Kidney (tissue), 14 donors: Measurements from ENCODE around the gene CCDC27. TPM values are rescaled to one million over a fixed set of nuclear protein-coding genes. Genes with fewer than 3 reads are reported as not detected.

Experiments used
- DNase-seq, 5 donors: peaks; one replicate each; pipeline ENCODE4 v3.0.0-alpha.2; 2013 to 2020
- FAIRE-seq: peaks from 2 replicates; lab custom pipeline; 2012; peaks lifted over from hg19 to GRCh38; lab: Jason Lieb, UNC
- H3K27ac ChIP-seq, 2 donors: one replicate each; pipeline ENCODE4 v1.7.0; 2013; ENCODE audit warnings: low read depth in 2 of 2, low read length in 2 of 2, inconsistent platforms in 1 of 2
- H3K27me3 ChIP-seq: one replicate; pipeline ENCODE4 v1.7.1; 2013; ENCODE audit warnings: low read length, inconsistent platforms; ENCODE audit not compliant: control insufficient read depth, insufficient read depth
- H3K36me3 ChIP-seq, 3 donors: one replicate each; pipeline versions ENCODE4 v1.7.0 to v1.7.1; 2013; ENCODE audit warnings: low read length in 3 of 3, control low read depth in 1 of 3, inconsistent platforms in 1 of 3; ENCODE audit not compliant: insufficient read depth in 3 of 3, control insufficient read depth in 2 of 3
- H3K4me1 ChIP-seq, 3 donors: one replicate each; pipeline versions ENCODE4 v1.7.0 to v1.7.1; 2013; ENCODE audit warnings: low read length in 3 of 3, inconsistent platforms in 1 of 3, low read depth in 1 of 3; ENCODE audit not compliant: control insufficient read depth in 2 of 3, insufficient read depth in 2 of 3
- H3K4me3 ChIP-seq, 3 donors: one replicate each; pipeline versions ENCODE4 v1.7.0 to v1.8.1; 2013; ENCODE audit warnings: low read length in 3 of 3, control low read depth in 1 of 3, inconsistent platforms in 1 of 3
- H3K9ac ChIP-seq, 3 donors: one replicate each; pipeline versions ENCODE4 v1.7.0 to v1.7.1; 2013; ENCODE audit warnings: low read length in 3 of 3, control low read depth in 1 of 3, inconsistent platforms in 1 of 3
- H3K9me3 ChIP-seq, 3 donors: one replicate each; pipeline versions ENCODE4 v1.7.0 to v1.7.1; 2013; ENCODE audit warnings: low read length in 3 of 3, control low read depth in 1 of 3, inconsistent platforms in 1 of 3; ENCODE audit not compliant: control insufficient read depth in 2 of 3, insufficient read depth in 1 of 3
- intact Hi-C: fragments of 100-400 bp; cut with DNase I; formaldehyde crosslinking; loops from one replicate; pipeline ENCODE4 v1.11.1; 2022
- polyA plus RNA-seq: library from polyadenylated mRNA; stranded (reverse); fragments of 350-450 nt; fragmentation: Illumina TruSeq; extraction: RNeasy Lipid Tissue Mini Kit (QIAGEN cat#74804); gene quantifications from one replicate; pipeline ENCODE4 v1.2.3, GENCODE V29; 2014; ENCODE audit warnings: low read depth, low replicate concordance; ENCODE audit not compliant: insufficient read depth
- total RNA-seq: library from RNA; stranded (reverse); fragmentation: NEBNext Ultra II Directional; extraction: Animal tissue kit (Norgen Biotek cat#: 25700); gene quantifications from one replicate; pipeline ENCODE4 v1.2.1, GENCODE V29; 2021
- TF ChIP-seq, protein P1 (sequence below): IDR thresholded peaks from 3 replicates; pipeline ENCODE4 v1.5.1; 2012; ENCODE audit warnings: mild to moderate bottlenecking, moderate library complexity, borderline replicate concordance; ENCODE audit not compliant: insufficient read depth; ENCODE audit errors: extremely low read depth
- donor health status: control.
- donor health status: control.
- donor health status: control.
- donor health status: control.
- donor health status: control.
- donor health status: DM: yes; HTN: yes; CAD: no.
- donor health status: Normal renal cell carcinoma (clear cell type).

Gene CCDC27
- total and polyA plus RNA-seq, 2 donors from 2014 or later = not detected

DNA sequence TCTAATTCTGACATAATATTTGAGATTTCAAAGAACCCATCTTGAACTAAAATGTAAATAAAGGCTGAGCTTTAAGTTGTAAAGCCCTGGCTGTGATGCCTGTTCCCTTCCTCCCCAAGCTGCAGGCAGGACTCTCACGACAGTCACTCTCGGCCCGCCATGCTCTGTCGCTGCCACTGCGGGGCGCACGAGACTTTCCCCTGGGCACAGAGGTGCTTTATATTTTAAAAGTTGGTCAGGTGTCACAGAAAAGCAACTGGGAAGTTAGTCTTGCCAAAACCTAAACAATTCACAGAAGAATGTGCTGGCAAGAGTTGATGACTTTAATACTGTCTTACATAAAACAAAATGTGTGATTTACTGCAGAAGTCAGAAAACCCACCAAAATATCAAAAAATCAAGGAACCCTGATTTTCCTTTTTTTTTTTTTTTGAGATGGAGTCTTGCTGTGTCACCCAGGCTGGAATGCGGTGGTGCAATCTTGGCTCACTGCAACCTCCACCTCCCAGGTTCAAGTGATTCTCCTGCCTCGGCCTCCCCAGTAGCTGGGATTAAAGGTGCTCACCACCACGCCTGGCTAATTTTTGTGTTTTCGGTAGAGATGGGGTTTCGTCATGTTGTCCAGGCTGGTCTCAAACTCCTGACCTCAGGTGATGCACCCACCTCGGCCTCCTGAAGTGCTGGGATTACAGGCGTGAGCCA lies 33.4 kb downstream of the CCDC27 start:
- peaks cover 2 to 32% (median 22%) of the 10 kb centered on the region in 3 donors for H3K36me3 ChIP-seq
- FAIRE-seq (no peak), DNase-seq (no peak)
- peaks cover 0 to 2% (median 0%) of the 10 kb centered on the region in 3 donors for H3K4me1 ChIP-seq
- no peak overlapping the region for H3K9ac ChIP-seq
- H3K27ac ChIP-seq = no peak overlapping the region
- TF ChIP-seq, protein P1, sequence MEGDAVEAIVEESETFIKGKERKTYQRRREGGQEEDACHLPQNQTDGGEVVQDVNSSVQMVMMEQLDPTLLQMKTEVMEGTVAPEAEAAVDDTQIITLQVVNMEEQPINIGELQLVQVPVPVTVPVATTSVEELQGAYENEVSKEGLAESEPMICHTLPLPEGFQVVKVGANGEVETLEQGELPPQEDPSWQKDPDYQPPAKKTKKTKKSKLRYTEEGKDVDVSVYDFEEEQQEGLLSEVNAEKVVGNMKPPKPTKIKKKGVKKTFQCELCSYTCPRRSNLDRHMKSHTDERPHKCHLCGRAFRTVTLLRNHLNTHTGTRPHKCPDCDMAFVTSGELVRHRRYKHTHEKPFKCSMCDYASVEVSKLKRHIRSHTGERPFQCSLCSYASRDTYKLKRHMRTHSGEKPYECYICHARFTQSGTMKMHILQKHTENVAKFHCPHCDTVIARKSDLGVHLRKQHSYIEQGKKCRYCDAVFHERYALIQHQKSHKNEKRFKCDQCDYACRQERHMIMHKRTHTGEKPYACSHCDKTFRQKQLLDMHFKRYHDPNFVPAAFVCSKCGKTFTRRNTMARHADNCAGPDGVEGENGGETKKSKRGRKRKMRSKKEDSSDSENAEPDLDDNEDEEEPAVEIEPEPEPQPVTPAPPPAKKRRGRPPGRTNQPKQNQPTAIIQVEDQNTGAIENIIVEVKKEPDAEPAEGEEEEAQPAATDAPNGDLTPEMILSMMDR = peak; percentile 18
- no peak overlapping the region for H3K4me3 ChIP-seq
- intact Hi-C loops = no loop called here
- H3K9me3 ChIP-seq = no peaks in the 10 kb centered on the region
- H3K27me3 ChIP-seq = no peaks in the 10 kb centered on the region

DNA sequence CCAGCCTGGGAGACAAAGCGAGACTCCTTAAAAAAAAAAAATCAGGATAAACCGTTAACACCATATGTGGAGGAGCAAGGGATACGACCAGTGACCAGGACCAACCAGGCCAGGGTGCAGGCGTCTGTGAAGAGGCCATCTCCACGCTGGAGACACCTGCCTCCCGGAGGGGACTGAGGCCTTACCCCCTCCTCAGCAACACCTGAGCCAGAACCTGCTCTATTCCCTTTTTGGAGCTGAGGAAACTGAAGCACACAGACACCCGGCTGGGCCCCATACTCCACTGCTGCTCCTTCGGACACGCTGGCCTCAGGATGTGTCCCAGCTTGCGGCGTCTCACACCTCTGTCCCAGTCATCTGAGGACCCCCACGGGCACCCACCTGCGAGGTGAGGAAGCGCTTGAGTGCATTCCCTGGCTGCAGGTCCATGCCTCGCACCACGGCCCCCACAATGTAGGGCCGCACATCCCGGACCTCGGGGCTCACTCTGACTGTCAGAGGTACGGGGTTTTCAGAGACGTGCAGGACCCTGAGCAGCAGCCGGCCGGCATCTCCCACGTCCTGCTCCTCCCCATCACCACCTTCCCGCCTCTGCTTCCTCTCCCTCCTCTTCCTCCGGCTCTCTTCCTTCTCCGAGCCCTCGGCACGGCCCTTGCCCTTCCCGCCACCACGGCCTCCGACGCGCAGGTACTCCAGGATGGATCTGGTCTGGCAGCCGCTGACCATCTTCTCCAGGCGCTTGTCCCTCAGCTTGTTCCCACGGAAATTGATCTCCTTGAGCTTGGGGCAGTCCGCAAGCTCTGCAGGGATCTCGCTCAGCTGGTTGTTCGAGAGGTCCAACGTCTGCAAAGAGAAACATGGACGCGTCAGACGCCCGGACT lies 34.5 kb downstream of the CCDC27 start:
- Histone ChIP-seq H3K27me3 (no peaks in the 10 kb centered on the region), H3K36me3 (peaks cover 2 to 23% (median 16%) of the 10 kb centered on the region in 3 donors), H3K4me3 (no peak overlapping the region), H3K9me3 (no peaks in the 10 kb centered on the region), H3K4me1 (peaks cover 0 to 2% (median 0%) of the 10 kb centered on the region in 3 donors), H3K27ac (no peak overlapping the region), H3K9ac (no peak overlapping the region)
- intact Hi-C loops = no loop called here
- TF ChIP-seq, protein P1 = no peak
- DNase-seq (no peak), FAIRE-seq (no peak)

- DNase-seq = peak in 1 of 5 donors; percentile 57
- FAIRE-seq = no peak
- peaks cover 2 to 20% (median 14%) of the 10 kb centered on the region in 3 donors for H3K36me3 ChIP-seq
Observed at GRCh38 chr1:3787349-3787715, 35.1 kb downstream of the CCDC27 start.

More at GRCh38 chr1:3787349-3787715, 35.1 kb downstream of the CCDC27 start:
- Histone ChIP-seq H3K9me3 (no peaks in the 10 kb centered on the region), H3K4me3 (no peak overlapping the region), H3K4me1 (peaks cover 0 to 2% (median 0%) of the 10 kb centered on the region in 3 donors), H3K9ac (no peak overlapping the region), H3K27me3 (no peaks in the 10 kb centered on the region), H3K27ac (no peak overlapping the region)
- intact Hi-C loops = no loop called here
- TF ChIP-seq, protein P1 = no peak
